ENCODE results near the gene FBN1. TPM values are rescaled to one million over a fixed set of nuclear protein-coding genes. Genes with fewer than 3 reads are reported as not detected.

Gene FBN1
- total and polyA plus RNA-seq, 2 experiments from 2014 or later, result 1.9 to 3.8 TPM

GRCh38 chr15:48667701-48668100 is 22.2 kb upstream of the FBN1 start:
- H3K27ac ChIP-seq (ENCODE audit: low read depth), result no peak overlapping the region
- no peak for DNase-seq (ENCODE audit: low spot score)
- no peak for ATAC-seq
- H3K4me1 ChIP-seq (ENCODE audit: insufficient read depth), result no peaks in the 10 kb centered on the region
- no peaks in the 10 kb centered on the region for H3K4me1 Mint-ChIP-seq
- no peaks in the 10 kb centered on the region for H3K27me3 ChIP-seq (ENCODE audit: insufficient read depth)
- H3K79me2 ChIP-seq (replicated peaks; ENCODE audit: insufficient read depth), result no peaks in the 10 kb centered on the region
- no peak overlapping the region for H2AFZ ChIP-seq
- no peak overlapping the region for H3K27ac Mint-ChIP-seq
- no peaks in the 10 kb centered on the region for H3K27me3 Mint-ChIP-seq (ENCODE audit: insufficient read depth, low read depth, poor library complexity)
- no peaks in the 10 kb centered on the region for H4K20me1 ChIP-seq (replicated peaks; ENCODE audit: insufficient read depth)
- TF ChIP-seq EZH2 (IDR thresholded peaks at IDR 0.05; ENCODE audit: low read depth, unreplicated experiment) (no peak), CREB1 (CRISPR knock-in tag; IDR thresholded peaks at IDR 0.05; ENCODE audit: low read depth) (no peak), EZH2phosphoT487 (IDR thresholded peaks at IDR 0.05; ENCODE audit: unreplicated experiment) (no peak), POLR2AphosphoS5 (IDR thresholded peaks at IDR 0.05; ENCODE audit: low read depth) (no peak), NANOG (IDR thresholded peaks at IDR 0.05; ENCODE audit: borderline replicate concordance) (no peak), ZNF114 (CRISPR knock-in tag; IDR thresholded peaks at IDR 0.05) (no peak)
- H3K9me3 Mint-ChIP-seq, result no peaks in the 10 kb centered on the region
- H3K4me2 ChIP-seq, result no peak overlapping the region
- no peaks in the 10 kb centered on the region for H3F3A ChIP-seq (replicated peaks; ENCODE audit: low read depth)
- H3K9me2 ChIP-seq (ENCODE audit: insufficient read depth), result peaks cover 15% of the 10 kb centered on the region
- no peaks in the 10 kb centered on the region for H3K36me3 Mint-ChIP-seq (ENCODE audit: low read depth)
- H3K4me3 ChIP-seq, result no peak overlapping the region
- no peak overlapping the region for H3K4me3 Mint-ChIP-seq
- H3K36me3 ChIP-seq (ENCODE audit: insufficient read depth), result no peaks in the 10 kb centered on the region

GRCh38 chr15:48664436-48664835 is 18.9 kb upstream of the FBN1 start:
- Histone ChIP-seq H3K4me3 (no peak overlapping the region), H3K9me2 (ENCODE audit: insufficient read depth) (no peaks in the 10 kb centered on the region), H3K4me2 (no peak overlapping the region), H3K4me1 (ENCODE audit: insufficient read depth) (no peaks in the 10 kb centered on the region), H3K27me3 (ENCODE audit: insufficient read depth) (no peaks in the 10 kb centered on the region), H4K20me1 (replicated peaks; ENCODE audit: insufficient read depth) (no peaks in the 10 kb centered on the region), H3K36me3 (ENCODE audit: insufficient read depth) (no peaks in the 10 kb centered on the region), H3K27ac (ENCODE audit: low read depth) (no peak overlapping the region), H2AFZ (no peak overlapping the region), H3F3A (replicated peaks; ENCODE audit: low read depth) (no peaks in the 10 kb centered on the region), H3K79me2 (replicated peaks; ENCODE audit: insufficient read depth) (no peaks in the 10 kb centered on the region)
- TF ChIP-seq ZNF114 (CRISPR knock-in tag; IDR thresholded peaks at IDR 0.05) (no peak), STAT1 (IDR thresholded peaks at IDR 0.05; ENCODE audit: unreplicated experiment) (no peak), EZH2phosphoT487 (IDR thresholded peaks at IDR 0.05; ENCODE audit: unreplicated experiment) (no peak), NANOG (IDR thresholded peaks at IDR 0.05; ENCODE audit: borderline replicate concordance) (no peak)
- Mint-ChIP-seq H3K9me3 (no peaks in the 10 kb centered on the region), H3K4me3 (no peak overlapping the region), H3K27me3 (ENCODE audit: insufficient read depth, low read depth, poor library complexity) (no peaks in the 10 kb centered on the region), H3K36me3 (ENCODE audit: low read depth) (no peaks in the 10 kb centered on the region), H3K27ac (no peak overlapping the region), H3K4me1 (no peaks in the 10 kb centered on the region)
- no peak for DNase-seq (ENCODE audit: low spot score)
- no peak for ATAC-seq

- Histone ChIP-seq H3K9me2 (ENCODE audit: insufficient read depth) (no peaks in the 10 kb centered on the region), H3K27ac (ENCODE audit: low read depth) (no peak overlapping the region), H3K4me2 (no peak overlapping the region), H3F3A (replicated peaks; ENCODE audit: low read depth) (no peaks in the 10 kb centered on the region), H3K4me1 (ENCODE audit: insufficient read depth) (no peaks in the 10 kb centered on the region), H3K4me3 (no peak overlapping the region), H4K20me1 (replicated peaks; ENCODE audit: insufficient read depth) (no peaks in the 10 kb centered on the region), H2AFZ (no peak overlapping the region), H3K36me3 (ENCODE audit: insufficient read depth) (no peaks in the 10 kb centered on the region), H3K79me2 (replicated peaks; ENCODE audit: insufficient read depth) (no peaks in the 10 kb centered on the region), H3K27me3 (ENCODE audit: insufficient read depth) (no peaks in the 10 kb centered on the region)
- H3K9me3 Mint-ChIP-seq, result no peaks in the 10 kb centered on the region
- H3K27ac Mint-ChIP-seq, result no peak overlapping the region
- H3K36me3 Mint-ChIP-seq (ENCODE audit: low read depth), result no peaks in the 10 kb centered on the region
- no peak overlapping the region for H3K4me3 Mint-ChIP-seq
- ATAC-seq (no peak), DNase-seq (ENCODE audit: low spot score) (no peak)
- no peaks in the 10 kb centered on the region for H3K4me1 Mint-ChIP-seq
- H3K27me3 Mint-ChIP-seq (ENCODE audit: insufficient read depth, low read depth, poor library complexity), result no peaks in the 10 kb centered on the region
- TF ChIP-seq CREB1 (CRISPR knock-in tag; IDR thresholded peaks at IDR 0.05; ENCODE audit: low read depth), result no peak
- TF ChIP-seq JUNB (IDR thresholded peaks at IDR 0.05; ENCODE audit: unreplicated experiment), result no peak
- TF ChIP-seq ZNF114 (CRISPR knock-in tag; IDR thresholded peaks at IDR 0.05), result no peak
- no peak for TF ChIP-seq NANOG (IDR thresholded peaks at IDR 0.05; ENCODE audit: borderline replicate concordance)
- no peak for TF ChIP-seq ZNF462 (CRISPR knock-in tag; IDR thresholded peaks at IDR 0.05)
- no peak for TF ChIP-seq EZH2 (IDR thresholded peaks at IDR 0.05; ENCODE audit: low read depth, unreplicated experiment)
Observed at GRCh38 chr15:48657950-48658591, 12.6 kb upstream of the FBN1 start.
